ENCODE results near the gene COG1.

DNA sequence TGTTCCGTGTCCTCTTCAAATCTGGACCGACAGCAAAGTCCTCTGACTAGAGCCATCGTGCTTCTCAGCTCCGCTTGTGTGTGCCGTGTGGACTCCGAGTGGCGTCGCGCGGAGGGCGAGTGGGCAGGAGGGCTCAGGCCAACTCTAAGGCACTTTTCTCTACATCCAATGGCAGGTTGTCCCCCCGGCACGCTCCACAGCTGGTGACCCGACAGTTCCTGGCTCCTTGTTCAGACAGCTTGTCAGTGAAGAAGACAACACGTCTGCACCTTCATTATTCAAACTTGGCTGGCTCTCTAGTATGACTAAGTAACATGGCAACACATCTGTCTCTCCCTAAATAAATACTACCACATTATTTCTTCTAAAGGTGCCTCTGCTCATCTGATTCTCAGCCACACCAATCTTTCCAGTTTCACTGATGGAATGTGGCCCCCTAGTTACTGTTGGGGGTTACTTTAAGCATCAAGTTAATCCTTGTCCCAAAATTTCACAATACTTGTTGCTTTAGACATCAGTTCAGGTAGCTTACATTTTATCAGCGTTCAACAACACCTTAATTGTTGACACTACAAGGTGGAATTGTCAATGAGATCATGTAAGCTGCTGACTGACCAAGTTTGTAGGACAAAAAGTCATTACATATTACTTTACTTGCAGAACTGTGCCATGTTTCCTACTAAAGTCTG is 15.4 kb downstream of the COG1 start:
- TF ChIP-seq NR3C1 (CRISPR knock-in tag; IDR thresholded peaks at IDR 0.05) = no peak
- TF ChIP-seq, protein P1, sequence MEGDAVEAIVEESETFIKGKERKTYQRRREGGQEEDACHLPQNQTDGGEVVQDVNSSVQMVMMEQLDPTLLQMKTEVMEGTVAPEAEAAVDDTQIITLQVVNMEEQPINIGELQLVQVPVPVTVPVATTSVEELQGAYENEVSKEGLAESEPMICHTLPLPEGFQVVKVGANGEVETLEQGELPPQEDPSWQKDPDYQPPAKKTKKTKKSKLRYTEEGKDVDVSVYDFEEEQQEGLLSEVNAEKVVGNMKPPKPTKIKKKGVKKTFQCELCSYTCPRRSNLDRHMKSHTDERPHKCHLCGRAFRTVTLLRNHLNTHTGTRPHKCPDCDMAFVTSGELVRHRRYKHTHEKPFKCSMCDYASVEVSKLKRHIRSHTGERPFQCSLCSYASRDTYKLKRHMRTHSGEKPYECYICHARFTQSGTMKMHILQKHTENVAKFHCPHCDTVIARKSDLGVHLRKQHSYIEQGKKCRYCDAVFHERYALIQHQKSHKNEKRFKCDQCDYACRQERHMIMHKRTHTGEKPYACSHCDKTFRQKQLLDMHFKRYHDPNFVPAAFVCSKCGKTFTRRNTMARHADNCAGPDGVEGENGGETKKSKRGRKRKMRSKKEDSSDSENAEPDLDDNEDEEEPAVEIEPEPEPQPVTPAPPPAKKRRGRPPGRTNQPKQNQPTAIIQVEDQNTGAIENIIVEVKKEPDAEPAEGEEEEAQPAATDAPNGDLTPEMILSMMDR (IDR thresholded peaks at IDR 0.05 in 2 of 3, conservative IDR thresholded peaks at IDR 0.05 in 1 of 3; ENCODE audit: insufficient read depth in 2 of 3, low read depth in 1 of 3, low read length in 3 of 3) = no peak
- no peak for TF ChIP-seq CAMTA2 (CRISPR knock-in tag; conservative IDR thresholded peaks at IDR 0.05)
- TF ChIP-seq PML (IDR thresholded peaks at IDR 0.05; ENCODE audit: low read length) = no peak
- TF ChIP-seq MEF2D (tag; conservative IDR thresholded peaks at IDR 0.05; ENCODE audit: low read depth) = no peak
- TF ChIP-seq, protein P2, sequence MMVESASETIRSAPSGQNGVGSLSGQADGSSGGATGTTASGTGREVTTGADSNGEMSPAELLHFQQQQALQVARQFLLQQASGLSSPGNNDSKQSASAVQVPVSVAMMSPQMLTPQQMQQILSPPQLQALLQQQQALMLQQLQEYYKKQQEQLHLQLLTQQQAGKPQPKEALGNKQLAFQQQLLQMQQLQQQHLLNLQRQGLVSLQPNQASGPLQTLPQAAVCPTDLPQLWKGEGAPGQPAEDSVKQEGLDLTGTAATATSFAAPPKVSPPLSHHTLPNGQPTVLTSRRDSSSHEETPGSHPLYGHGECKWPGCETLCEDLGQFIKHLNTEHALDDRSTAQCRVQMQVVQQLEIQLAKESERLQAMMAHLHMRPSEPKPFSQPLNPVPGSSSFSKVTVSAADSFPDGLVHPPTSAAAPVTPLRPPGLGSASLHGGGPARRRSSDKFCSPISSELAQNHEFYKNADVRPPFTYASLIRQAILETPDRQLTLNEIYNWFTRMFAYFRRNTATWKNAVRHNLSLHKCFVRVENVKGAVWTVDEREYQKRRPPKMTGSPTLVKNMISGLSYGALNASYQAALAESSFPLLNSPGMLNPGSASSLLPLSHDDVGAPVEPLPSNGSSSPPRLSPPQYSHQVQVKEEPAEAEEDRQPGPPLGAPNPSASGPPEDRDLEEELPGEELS (CRISPR knock-in tag; IDR thresholded peaks at IDR 0.05; ENCODE audit: borderline replicate concordance) = no peak
- no peak for TF ChIP-seq ZFP36 (IDR thresholded peaks at IDR 0.05; ENCODE audit: low read depth, low read length, partially characterized antibody)
- no peak for TF ChIP-seq HDAC2 (IDR thresholded peaks at IDR 0.05)
- TF ChIP-seq, protein P3, sequence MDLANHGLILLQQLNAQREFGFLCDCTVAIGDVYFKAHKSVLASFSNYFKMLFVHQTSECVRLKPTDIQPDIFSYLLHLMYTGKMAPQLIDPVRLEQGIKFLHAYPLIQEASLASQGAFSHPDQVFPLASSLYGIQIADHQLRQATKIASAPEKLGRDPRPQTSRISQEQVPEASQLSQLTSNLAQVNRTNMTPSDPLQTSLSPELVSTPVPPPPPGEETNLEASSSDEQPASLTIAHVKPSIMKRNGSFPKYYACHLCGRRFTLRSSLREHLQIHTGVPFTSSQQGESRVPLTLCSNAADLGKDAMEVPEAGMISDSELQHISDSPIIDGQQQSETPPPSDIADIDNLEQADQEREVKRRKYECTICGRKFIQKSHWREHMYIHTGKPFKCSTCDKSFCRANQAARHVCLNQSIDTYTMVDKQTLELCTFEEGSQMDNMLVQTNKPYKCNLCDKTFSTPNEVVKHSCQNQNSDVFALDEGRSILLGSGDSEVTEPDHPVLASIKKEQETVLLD (IDR thresholded peaks at IDR 0.05) = no peak
- no peak for TF ChIP-seq NCOR1 (IDR thresholded peaks at IDR 0.05)
- no peak for TF ChIP-seq BCOR (IDR thresholded peaks at IDR 0.05)
- TF ChIP-seq, protein P4, sequence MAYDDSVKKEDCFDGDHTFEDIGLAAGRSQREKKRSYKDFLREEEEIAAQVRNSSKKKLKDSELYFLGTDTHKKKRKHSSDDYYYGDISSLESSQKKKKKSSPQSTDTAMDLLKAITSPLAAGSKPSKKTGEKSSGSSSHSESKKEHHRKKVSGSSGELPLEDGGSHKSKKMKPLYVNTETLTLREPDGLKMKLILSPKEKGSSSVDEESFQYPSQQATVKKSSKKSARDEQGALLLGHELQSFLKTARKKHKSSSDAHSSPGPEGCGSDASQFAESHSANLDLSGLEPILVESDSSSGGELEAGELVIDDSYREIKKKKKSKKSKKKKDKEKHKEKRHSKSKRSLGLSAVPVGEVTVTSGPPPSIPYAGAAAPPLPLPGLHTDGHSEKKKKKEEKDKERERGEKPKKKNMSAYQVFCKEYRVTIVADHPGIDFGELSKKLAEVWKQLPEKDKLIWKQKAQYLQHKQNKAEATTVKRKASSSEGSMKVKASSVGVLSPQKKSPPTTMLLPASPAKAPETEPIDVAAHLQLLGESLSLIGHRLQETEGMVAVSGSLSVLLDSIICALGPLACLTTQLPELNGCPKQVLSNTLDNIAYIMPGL (CRISPR knock-in tag; IDR thresholded peaks at IDR 0.05) = no peak

Data from K562 (cell line).